GM12892 (cell line): ENCODE data around the gene PFKFB4.

Experiments used
- POLR2A ChIP-seq: IDR thresholded peaks from 2 replicates; pipeline ENCODE4 v1.6.1; 2011; ENCODE audit warnings: low read depth, low read length, control low read depth
- TAF1 ChIP-seq: IDR thresholded peaks from 2 replicates; pipeline ENCODE4 v1.6.1; 2011; ENCODE audit warnings: low read depth, mild to moderate bottlenecking, control low read depth, low read length, borderline replicate concordance

GRCh38 chr3:48543271-48543866 is 13.2 kb downstream of the PFKFB4 start:
- TF ChIP-seq TAF1 (no peak), POLR2A (no peak)
